ENCODE results near the gene MAGEF1.

DNA sequence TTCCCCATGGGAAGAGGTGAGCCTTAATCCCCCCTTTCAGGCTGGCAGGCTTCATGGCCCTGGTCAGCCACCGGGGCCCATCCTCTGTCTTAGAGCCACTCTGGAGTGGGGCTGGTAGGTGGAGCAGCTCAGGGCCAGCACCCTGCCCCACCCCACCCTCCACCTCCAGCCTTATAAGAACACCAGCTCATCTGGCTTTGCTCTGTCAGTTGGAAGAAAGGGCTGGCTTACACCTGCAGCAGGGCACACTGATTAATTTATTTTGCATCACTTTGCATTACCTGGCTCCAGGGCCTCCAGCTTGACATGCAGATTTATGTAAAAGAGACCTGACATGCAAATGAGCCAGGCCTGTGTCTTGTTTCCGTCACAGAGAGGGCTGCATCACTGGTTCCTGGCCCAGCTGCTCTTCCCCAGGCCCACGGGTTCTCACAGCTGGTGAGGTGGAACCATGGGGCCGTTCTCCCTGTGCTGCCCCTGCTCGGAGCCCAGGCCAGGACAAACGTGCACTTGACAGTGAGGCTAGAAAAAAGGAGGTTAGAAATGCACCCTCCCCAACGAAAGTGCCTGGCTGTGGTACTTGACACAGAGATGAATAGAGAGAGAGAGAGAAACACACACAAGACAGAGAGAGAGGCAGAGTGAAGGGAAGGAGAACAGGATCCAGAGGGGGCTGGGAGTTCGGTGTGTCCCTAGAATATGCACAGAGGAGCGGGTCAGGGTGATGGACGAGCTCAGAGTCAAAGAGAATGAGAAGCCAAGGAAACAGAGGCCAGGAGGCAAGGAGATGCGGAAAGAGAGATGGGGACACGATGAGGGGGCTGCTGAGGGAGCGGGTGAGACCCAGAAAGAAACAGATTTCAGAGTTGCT lies 44.5 kb upstream of the MAGEF1 start:
- TF ChIP-seq, protein P1, sequence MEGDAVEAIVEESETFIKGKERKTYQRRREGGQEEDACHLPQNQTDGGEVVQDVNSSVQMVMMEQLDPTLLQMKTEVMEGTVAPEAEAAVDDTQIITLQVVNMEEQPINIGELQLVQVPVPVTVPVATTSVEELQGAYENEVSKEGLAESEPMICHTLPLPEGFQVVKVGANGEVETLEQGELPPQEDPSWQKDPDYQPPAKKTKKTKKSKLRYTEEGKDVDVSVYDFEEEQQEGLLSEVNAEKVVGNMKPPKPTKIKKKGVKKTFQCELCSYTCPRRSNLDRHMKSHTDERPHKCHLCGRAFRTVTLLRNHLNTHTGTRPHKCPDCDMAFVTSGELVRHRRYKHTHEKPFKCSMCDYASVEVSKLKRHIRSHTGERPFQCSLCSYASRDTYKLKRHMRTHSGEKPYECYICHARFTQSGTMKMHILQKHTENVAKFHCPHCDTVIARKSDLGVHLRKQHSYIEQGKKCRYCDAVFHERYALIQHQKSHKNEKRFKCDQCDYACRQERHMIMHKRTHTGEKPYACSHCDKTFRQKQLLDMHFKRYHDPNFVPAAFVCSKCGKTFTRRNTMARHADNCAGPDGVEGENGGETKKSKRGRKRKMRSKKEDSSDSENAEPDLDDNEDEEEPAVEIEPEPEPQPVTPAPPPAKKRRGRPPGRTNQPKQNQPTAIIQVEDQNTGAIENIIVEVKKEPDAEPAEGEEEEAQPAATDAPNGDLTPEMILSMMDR (IDR thresholded peaks at IDR 0.05; ENCODE audit: insufficient read depth, low read depth, low read length) = no peak
- no peak for TF ChIP-seq EZH2 (IDR thresholded peaks at IDR 0.05; ENCODE audit: insufficient read depth, low read length)

Measured in astrocyte (in vitro differentiated cells and primary cell).